Fibroblast of skin of left biceps (primary cell): ENCODE results near the gene MPND.
A peak's percentile ranks its signal among the peaks of the same experiment; 100 is the strongest.

ENCODE experiments used
- DNase-seq, 2 experiments: peaks; one replicate each; pipeline ENCODE4 v3.0.0-alpha.2; 2013; ENCODE audit warnings: low read depth in 2 of 2

Gene MPND

GRCh38 chr19:4365791-4366665 lies 22.7 kb downstream of the MPND start:
- no peak for DNase-seq

GRCh38 chr19:4366666-4367335 lies 23.4 kb downstream of the MPND start:
- no peak for DNase-seq

- no peak for DNase-seq
These were observed 24.0 kb downstream of the MPND start for GRCh38 chr19:4367336-4367723.

- DNase-seq, result no peak
These were observed 24.4 kb downstream of the MPND start for GRCh38 chr19:4367781-4368127.

GRCh38 chr19:4368128-4368820 lies 24.9 kb downstream of the MPND start:
- no peak for DNase-seq

- DNase-seq, result no peak
These were observed 25.9 kb downstream of the MPND start for GRCh38 chr19:4369109-4369887.

- DNase-seq, result no peak
These were observed 26.5 kb downstream of the MPND start for GRCh38 chr19:4369888-4370260.

GRCh38 chr19:4370418-4371041 lies 27.2 kb downstream of the MPND start:
- DNase-seq, result no peak

- no peak for DNase-seq
These were observed 28.1 kb downstream of the MPND start for GRCh38 chr19:4371247-4372164.

GRCh38 chr19:4372165-4373012 lies 29.0 kb downstream of the MPND start:
- DNase-seq, result no peak

GRCh38 chr19:4373013-4373367 lies 29.6 kb downstream of the MPND start:
- no peak for DNase-seq

GRCh38 chr19:4373601-4374497 lies 30.5 kb downstream of the MPND start:
- DNase-seq, result no peak

- peak in 1 of 2 experiments; percentile 27 for DNase-seq
These were observed 31.3 kb downstream of the MPND start for GRCh38 chr19:4374498-4375163.

GRCh38 chr19:4375164-4376027 lies 32.0 kb downstream of the MPND start:
- peak in 1 of 2 experiments; percentile 20 for DNase-seq

GRCh38 chr19:4376028-4376670 lies 32.8 kb downstream of the MPND start:
- no peak for DNase-seq

GRCh38 chr19:4376671-4376990 lies 33.3 kb downstream of the MPND start:
- DNase-seq, result no peak
